ENCODE data around the gene GFY. TPM values are rescaled to one million over a fixed set of nuclear protein-coding genes. Genes with fewer than 3 reads are reported as not detected.

Gene GFY
- total RNA-seq, 4 donors from 2014 or later, result not detected

- Histone ChIP-seq H3K27me3 (peaks cover 100% of the 10 kb centered on the region), H3K36me3 (no peaks in the 10 kb centered on the region), H3K27ac (no peak overlapping the region), H3K9me3 (no peaks in the 10 kb centered on the region), H3K4me3 (no peak overlapping the region), H3K4me1 (peaks cover 0 to 36% (median 23%) of the 10 kb centered on the region in 3 donors)
- 80% methylated on average over 1 of the region's 2 CpGs; no CpG with 5 or more reads in 1 of the 2 donors for WGBS, 2 donors (ENCODE audit: low coverage in 1 of 2)
- ATAC-seq, result no peak
- TF ChIP-seq CTCF (IDR thresholded peaks at IDR 0.05) (no peak), POLR2AphosphoS5 (IDR thresholded peaks at IDR 0.05) (no peak), EP300 (IDR thresholded peaks at IDR 0.05) (no peak), POLR2A (IDR thresholded peaks at IDR 0.05) (no peak)
Observed at GRCh38 chr19:49419173-49419572, 6.0 kb upstream of the GFY start.

GRCh38 chr19:49420227-49420626 is 5.0 kb upstream of the GFY start:
- peaks cover 100% of the 10 kb centered on the region for H3K27me3 ChIP-seq
- H3K9me3 ChIP-seq, result no peaks in the 10 kb centered on the region
- H3K27ac ChIP-seq, result no peak overlapping the region
- WGBS, 2 donors (ENCODE audit: low coverage in 1 of 2), result 63 to 71% methylated on average over 1 to 2 of the region's 2 CpGs
- H3K4me1 ChIP-seq, result peaks cover 0 to 36% (median 23%) of the 10 kb centered on the region in 3 donors
- TF ChIP-seq POLR2AphosphoS5 (IDR thresholded peaks at IDR 0.05) (no peak), POLR2A (IDR thresholded peaks at IDR 0.05) (no peak), CTCF (IDR thresholded peaks at IDR 0.05) (no peak), EP300 (IDR thresholded peaks at IDR 0.05) (no peak)
- H3K36me3 ChIP-seq, result no peaks in the 10 kb centered on the region
- H3K4me3 ChIP-seq, result no peak overlapping the region
- no peak for ATAC-seq

GRCh38 chr19:49421039-49421877 is 3.9 kb upstream of the GFY start:
- Histone ChIP-seq H3K27ac (no peak overlapping the region), H3K4me1 (peaks cover 0 to 36% (median 23%) of the 10 kb centered on the region in 3 donors), H3K27me3 (peaks cover 100% of the 10 kb centered on the region), H3K4me3 (peak overlapping the region in 1 of 2 donors; percentile 16), H3K36me3 (no peaks in the 10 kb centered on the region), H3K9me3 (no peaks in the 10 kb centered on the region)
- TF ChIP-seq POLR2A (IDR thresholded peaks at IDR 0.05), result no peak
- TF ChIP-seq EP300 (IDR thresholded peaks at IDR 0.05), result no peak
- TF ChIP-seq CTCF (IDR thresholded peaks at IDR 0.05), result no peak
- TF ChIP-seq POLR2AphosphoS5 (IDR thresholded peaks at IDR 0.05), result no peak
- ATAC-seq, result no peak
- WGBS, 2 donors (ENCODE audit: low coverage in 1 of 2), result 6 to 24% methylated on average over 7 to 26 of the region's 48 CpGs

GRCh38 chr19:49421878-49422202 is 3.3 kb upstream of the GFY start:
- no peak overlapping the region for H3K4me3 ChIP-seq
- no peaks in the 10 kb centered on the region for H3K9me3 ChIP-seq
- WGBS, 2 donors (ENCODE audit: low coverage in 1 of 2), result 20 to 31% methylated on average over 1 to 3 of the region's 3 CpGs
- H3K4me1 ChIP-seq, result peaks cover 0 to 36% (median 23%) of the 10 kb centered on the region in 3 donors
- no peak for ATAC-seq
- H3K27ac ChIP-seq, result no peak overlapping the region
- H3K27me3 ChIP-seq, result peaks cover 100% of the 10 kb centered on the region
- no peak for TF ChIP-seq POLR2A (IDR thresholded peaks at IDR 0.05)
- TF ChIP-seq CTCF (IDR thresholded peaks at IDR 0.05), result no peak
- TF ChIP-seq POLR2AphosphoS5 (IDR thresholded peaks at IDR 0.05), result no peak
- no peak for TF ChIP-seq EP300 (IDR thresholded peaks at IDR 0.05)
- no peaks in the 10 kb centered on the region for H3K36me3 ChIP-seq
